Right lobe of liver (tissue), 4 donors: Measurements from ENCODE around the gene HES4.

ENCODE experiments used
- CTCF ChIP-seq, 4 donors: fragments of 200-600 bp in 3 of 4; fragments of 450-650 bp in 1 of 4; IDR thresholded peaks; one replicate each; pipeline versions ENCODE4 v1.5.1 to v1.8.0; 2016 to 2022; ENCODE audit warnings: antibody characterized with exemption in 4 of 4, mild to moderate bottlenecking in 2 of 4
- POLR2A ChIP-seq: fragments of 450-650 bp; IDR thresholded peaks from one replicate; pipeline ENCODE4 v1.6.1; 2017; ENCODE audit warnings: antibody characterized with exemption, mild to moderate bottlenecking
- donor health status: DM: no; HTN: no; CAD: no.
- donor health status: DM: no; HTN: no; CAD: no.
- donor health status: DM: no; HTN: yes; CAD: no.

DNA sequence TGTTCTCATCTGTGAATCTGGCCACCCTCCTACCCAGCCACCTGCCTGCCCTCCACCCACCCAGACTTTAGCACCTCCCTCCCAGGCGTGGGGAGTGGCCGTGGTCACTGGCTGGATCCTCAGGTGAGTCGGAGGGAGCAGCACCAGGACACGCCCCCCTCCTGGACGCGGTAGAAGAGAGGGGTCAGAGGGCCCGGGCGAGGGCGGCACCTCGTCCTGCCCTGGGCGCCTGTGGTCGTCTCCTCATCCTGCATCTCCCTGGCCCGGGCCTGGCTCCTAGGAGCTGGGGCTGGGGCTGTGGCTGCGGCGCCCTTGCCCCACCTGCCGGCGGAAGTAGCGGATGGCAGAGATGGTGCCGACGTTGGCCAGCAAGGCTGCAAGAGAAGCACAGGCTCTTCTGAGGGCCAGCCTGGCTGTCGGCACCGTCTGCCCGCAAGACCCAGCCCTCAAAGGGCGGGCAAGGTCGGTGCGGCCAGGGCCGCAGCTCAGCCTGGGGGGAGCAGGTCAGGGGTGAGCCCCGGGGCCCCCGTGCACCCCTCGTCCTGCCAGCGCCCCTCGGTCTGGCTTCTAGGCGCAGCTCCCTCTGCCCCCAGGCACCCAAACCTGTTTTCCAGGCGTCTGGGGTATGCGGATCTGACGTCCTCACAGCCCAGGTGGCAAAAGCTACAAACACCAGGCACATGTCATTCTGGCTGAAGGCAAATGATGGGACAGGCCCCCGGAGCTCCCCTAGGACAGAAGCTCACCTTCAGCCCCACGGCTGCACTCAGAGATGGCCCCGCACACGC lies 23.8 kb downstream of the HES4 start:
- no peak for TF ChIP-seq POLR2A
- TF ChIP-seq CTCF (IDR thresholded peaks at IDR 0.05): peak; percentile 34 to 75 (median 52)
